Inflammatory macrophage (primary cell): ENCODE data around the gene AAR2.
A peak's percentile ranks its signal among the peaks of the same experiment; 100 is the strongest.

Experiments
- DNase-seq, 2 donors: peaks; one replicate each; pipeline ENCODE4 v3.0.0-alpha.2; 2020 to 2022

The AAR2 gene

GRCh38 chr20:36261389-36262105 is 25.3 kb downstream of the AAR2 start:
- DNase-seq, result no peak

GRCh38 chr20:36262440-36262839 is 26.2 kb downstream of the AAR2 start:
- no peak for DNase-seq

GRCh38 chr20:36264426-36265246 is 28.4 kb downstream of the AAR2 start:
- DNase-seq, result no peak

- no peak for DNase-seq
Measured at GRCh38 chr20:36266189-36266588, 29.9 kb downstream of the AAR2 start.

- DNase-seq, result no peak
Measured at GRCh38 chr20:36267605-36268381, 31.5 kb downstream of the AAR2 start.

GRCh38 chr20:36268440-36269342 is 32.4 kb downstream of the AAR2 start:
- no peak for DNase-seq

GRCh38 chr20:36269507-36269906 is 33.2 kb downstream of the AAR2 start:
- DNase-seq, result no peak

GRCh38 chr20:36270744-36271638 is 34.7 kb downstream of the AAR2 start:
- no peak for DNase-seq

GRCh38 chr20:36271639-36272546 is 35.6 kb downstream of the AAR2 start:
- no peak for DNase-seq

GRCh38 chr20:36272547-36273220 is 36.4 kb downstream of the AAR2 start:
- DNase-seq, result no peak

GRCh38 chr20:36273414-36274180 is 37.3 kb downstream of the AAR2 start:
- DNase-seq, result peak in 1 of 2 donors; percentile 16

- DNase-seq, result no peak
Measured at GRCh38 chr20:36274181-36274841, 38.0 kb downstream of the AAR2 start.

GRCh38 chr20:36275011-36275410 is 38.7 kb downstream of the AAR2 start:
- no peak for DNase-seq

GRCh38 chr20:36275441-36276189 is 39.3 kb downstream of the AAR2 start:
- DNase-seq, result no peak

- no peak for DNase-seq
Measured at GRCh38 chr20:36277546-36277945, 41.3 kb downstream of the AAR2 start.

- DNase-seq, result no peak
Measured at GRCh38 chr20:36279362-36279761, 43.1 kb downstream of the AAR2 start.

GRCh38 chr20:36279776-36280175 is 43.5 kb downstream of the AAR2 start:
- no peak for DNase-seq
